Measurements from ENCODE around the gene MANSC4. TPM values are rescaled to one million over a fixed set of nuclear protein-coding genes. Genes with fewer than 3 reads are reported as not detected.

MANSC4 gene
- total RNA-seq, 1 experiment from 2014 or later, result not detected

GRCh38 chr12:27805238-27805637 lies 25.2 kb upstream of the MANSC4 start:
- ChIA-PET POLR2A (interaction anchor here (1.2 kb wide), 1 partner anchor 18 kb away, joined by 3 read pairs; no protein-coding TSS in a partner anchor), CTCF (no interaction called here)
- ATAC-seq, result no peak

GRCh38 chr12:27802936-27803335 lies 22.9 kb upstream of the MANSC4 start:
- Histone ChIP-seq H3K36me3 (ENCODE audit: control insufficient read depth, insufficient read depth, low read length) (peaks cover 13% of the 10 kb centered on the region), H3K4me1 (ENCODE audit: control insufficient read depth, insufficient read depth, low read length) (no peaks in the 10 kb centered on the region), H3K9me3 (ENCODE audit: control insufficient read depth, insufficient read depth, low read depth, low read length) (no peaks in the 10 kb centered on the region), H3K27me3 (ENCODE audit: control insufficient read depth, insufficient read depth, low read length) (no peaks in the 10 kb centered on the region), H3K4me3 (ENCODE audit: low read depth in 2 of 2, low read length in 2 of 2) (no peak overlapping the region), H3K27ac (ENCODE audit: low read length) (no peak overlapping the region)
- in situ Hi-C loops (cut with HindIII; ENCODE audit: low pct_unique_long_range_greater_than_20kb, low sequenced_read_pairs) (no loop called here), intact Hi-C loops (cut with micrococcal nuclease; ENCODE audit: unreplicated experiment) (no loop called here)
- TF ChIP-seq REST (IDR thresholded peaks at IDR 0.05; ENCODE audit: insufficient read depth in 1 of 2, low read depth in 2 of 2, low read length in 1 of 2) (no peak), SIN3A (IDR thresholded peaks at IDR 0.05; ENCODE audit: borderline replicate concordance, insufficient read depth, low read depth, low read length) (no peak), POLR2AphosphoS5 (IDR thresholded peaks at IDR 0.05; ENCODE audit: low read depth, low read length) (no peak), TCF7L2 (IDR thresholded peaks at IDR 0.05; ENCODE audit: low read depth, low read length) (no peak), CTCF (IDR thresholded peaks at IDR 0.05) (no peak)
- DNase-seq (ENCODE audit: low read depth, low spot score) (no peak), ATAC-seq (no peak)
- POLR2A ChIA-PET, result no interaction called here
- CTCF ChIA-PET, result no interaction called here
- BruUV-seq (replicated peaks), result no TSS peak

More at GRCh38 chr12:27805238-27805637, 25.2 kb upstream of the MANSC4 start:
- H3K4me3 ChIP-seq (ENCODE audit: low read depth in 2 of 2, low read length in 2 of 2), result no peak overlapping the region
- no peaks in the 10 kb centered on the region for H3K27me3 ChIP-seq (ENCODE audit: control insufficient read depth, insufficient read depth, low read length)
- intact Hi-C loops (cut with micrococcal nuclease; ENCODE audit: unreplicated experiment), result no loop called here
- H3K9me3 ChIP-seq (ENCODE audit: control insufficient read depth, insufficient read depth, low read depth, low read length), result no peaks in the 10 kb centered on the region
- in situ Hi-C loops (cut with HindIII; ENCODE audit: low pct_unique_long_range_greater_than_20kb, low sequenced_read_pairs), result no loop called here
- TF ChIP-seq SIN3A (IDR thresholded peaks at IDR 0.05; ENCODE audit: borderline replicate concordance, insufficient read depth, low read depth, low read length), result no peak
- no peak for TF ChIP-seq TCF7L2 (IDR thresholded peaks at IDR 0.05; ENCODE audit: low read depth, low read length)
- no peak for TF ChIP-seq POLR2AphosphoS5 (IDR thresholded peaks at IDR 0.05; ENCODE audit: low read depth, low read length)
- no peak for TF ChIP-seq CTCF (IDR thresholded peaks at IDR 0.05)
- no peak for TF ChIP-seq REST (IDR thresholded peaks at IDR 0.05; ENCODE audit: insufficient read depth in 1 of 2, low read depth in 2 of 2, low read length in 1 of 2)
- H3K36me3 ChIP-seq (ENCODE audit: control insufficient read depth, insufficient read depth, low read length), result no peaks in the 10 kb centered on the region
- no peak overlapping the region for H3K27ac ChIP-seq (ENCODE audit: low read length)
- H3K4me1 ChIP-seq (ENCODE audit: control insufficient read depth, insufficient read depth, low read length), result no peaks in the 10 kb centered on the region
- BruUV-seq (replicated peaks), result no TSS peak
- DNase-seq (ENCODE audit: low read depth, low spot score), result no peak
